Body of pancreas (tissue), 4 donors: ENCODE measurements around the gene LASP1NB.

Source experiments
- POLR2A ChIP-seq, 3 donors: fragments of 450-650 bp; IDR thresholded peaks; one replicate each; pipeline ENCODE4 v1.6.1; 2016; ENCODE audit warnings: antibody characterized with exemption in 3 of 3, mild to moderate bottlenecking in 2 of 3
- TF ChIP-seq, protein P1 (sequence below), 7 experiments: fragments of 450-650 bp in 4 of 7; fragments of 200-600 bp in 3 of 7; sonication (generic) in 3 of 7; IDR thresholded peaks; one replicate each; pipeline ENCODE4 v1.5.1; 2016 to 2019; ENCODE audit warnings: antibody characterized with exemption in 7 of 7

- TF ChIP-seq, protein P1, sequence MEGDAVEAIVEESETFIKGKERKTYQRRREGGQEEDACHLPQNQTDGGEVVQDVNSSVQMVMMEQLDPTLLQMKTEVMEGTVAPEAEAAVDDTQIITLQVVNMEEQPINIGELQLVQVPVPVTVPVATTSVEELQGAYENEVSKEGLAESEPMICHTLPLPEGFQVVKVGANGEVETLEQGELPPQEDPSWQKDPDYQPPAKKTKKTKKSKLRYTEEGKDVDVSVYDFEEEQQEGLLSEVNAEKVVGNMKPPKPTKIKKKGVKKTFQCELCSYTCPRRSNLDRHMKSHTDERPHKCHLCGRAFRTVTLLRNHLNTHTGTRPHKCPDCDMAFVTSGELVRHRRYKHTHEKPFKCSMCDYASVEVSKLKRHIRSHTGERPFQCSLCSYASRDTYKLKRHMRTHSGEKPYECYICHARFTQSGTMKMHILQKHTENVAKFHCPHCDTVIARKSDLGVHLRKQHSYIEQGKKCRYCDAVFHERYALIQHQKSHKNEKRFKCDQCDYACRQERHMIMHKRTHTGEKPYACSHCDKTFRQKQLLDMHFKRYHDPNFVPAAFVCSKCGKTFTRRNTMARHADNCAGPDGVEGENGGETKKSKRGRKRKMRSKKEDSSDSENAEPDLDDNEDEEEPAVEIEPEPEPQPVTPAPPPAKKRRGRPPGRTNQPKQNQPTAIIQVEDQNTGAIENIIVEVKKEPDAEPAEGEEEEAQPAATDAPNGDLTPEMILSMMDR (IDR thresholded peaks at IDR 0.05) = no peak
- no peak for TF ChIP-seq POLR2A (IDR thresholded peaks at IDR 0.05)
These were observed 35.5 kb upstream of the LASP1NB start for GRCh38 chr17:38889745-38890409.
